ENCODE data around the gene SMIM44. TPM values are rescaled to one million over a fixed set of nuclear protein-coding genes. Genes with fewer than 3 reads are reported as not detected.
A peak's percentile ranks its signal among the peaks of the same experiment; 100 is the strongest.

The SMIM44 gene
- total and polyA plus RNA-seq, 9 of the 15 experiments (the other 6 are each of a cell fraction or from before 2014, with no cell fraction given): not detected

- TF ChIP-seq POLR2B (IDR thresholded peaks at IDR 0.05; ENCODE audit: low read depth, partially characterized antibody) (peak; percentile 15), MNT (conservative IDR thresholded peaks at IDR 0.05) (peak; percentile 66 to 69), ZNF740 (CRISPR knock-in tag; IDR thresholded peaks at IDR 0.05) (no peak), ZNF740 (tag; IDR thresholded peaks at IDR 0.05) (no peak), L3MBTL2 (IDR thresholded peaks at IDR 0.05) (peak; percentile 56), ATF7 (IDR thresholded peaks at IDR 0.05) (peak; percentile 61; the same call in 1 of the 2 replicates), RAD51 (IDR thresholded peaks at IDR 0.05; ENCODE audit: borderline replicate concordance, low read depth) (peak; percentile 50; the same call in 1 of the 2 replicates), GABPA (tag; conservative IDR thresholded peaks at IDR 0.05; ENCODE audit: low read depth) (peak; percentile 11; the same call in 1 of the 2 replicates), PKNOX1 (IDR thresholded peaks at IDR 0.05) (peak; percentile 16; the same call in 1 of the 2 replicates), PRPF4 (IDR thresholded peaks at IDR 0.05; ENCODE audit: insufficient read depth, low read depth, low read length, poor library complexity, severe bottlenecking) (no peak), NFIC (IDR thresholded peaks at IDR 0.05) (peak; percentile 80), CXXC5 (CRISPR knock-in tag; IDR thresholded peaks at IDR 0.05) (peak; percentile 36; the same call in 1 of the 2 replicates), ETV6 (IDR thresholded peaks at IDR 0.05; ENCODE audit: borderline replicate concordance in 1 of 2, low read depth in 2 of 2, low read length in 1 of 2) (no peak), ETV6 (CRISPR knock-in tag; IDR thresholded peaks at IDR 0.05; ENCODE audit: borderline replicate concordance) (no peak), ZNF12 (CRISPR knock-in tag; IDR thresholded peaks at IDR 0.05) (peak; percentile 71; the same call in 1 of the 2 replicates), SIRT6 (IDR thresholded peaks at IDR 0.05; ENCODE audit: low read depth, low read length) (no peak), MEF2A (IDR thresholded peaks at IDR 0.05; ENCODE audit: control insufficient read depth, low read depth, low read length) (peak; percentile 81), VEZF1 (CRISPR knock-in tag; IDR thresholded peaks at IDR 0.05) (peak; percentile 55), ZNF263 (CRISPR knock-in tag; IDR thresholded peaks at IDR 0.05; ENCODE audit: borderline replicate concordance) (no peak), RHOXF2B (CRISPR knock-in tag; conservative IDR thresholded peaks at IDR 0.05) (no peak), PHB (CRISPR knock-in tag; IDR thresholded peaks at IDR 0.05) (no peak), CREB1 (IDR thresholded peaks at IDR 0.05) (peak; percentile 82), CREB1 (CRISPR knock-in tag; IDR thresholded peaks at IDR 0.05) (peak; percentile 89), CREM (IDR thresholded peaks at IDR 0.05; ENCODE audit: low read depth) (peak; percentile 88)
Measured at GRCh38 chr19:3450796-3451411, 32.3 kb downstream of the SMIM44 start (continued).

Measured in K562 (cell line).